Upper lobe of right lung (tissue), 1 donor: Measurements from ENCODE around the gene CRIP1. TPM values are rescaled to one million over a fixed set of nuclear protein-coding genes. Genes with fewer than 3 reads are reported as not detected.

ENCODE experiments used
- ATAC-seq: fragments of 200-7000 bp; cut with Tn5 transposase; one replicate; pipeline ENCODE4 v1.9.1; 2020; ENCODE audit warnings: mild to moderate bottlenecking, moderate library complexity
- DNase-seq: peaks from one replicate; pipeline ENCODE4 v3.0.0-alpha.2; 2020
- H3K27ac ChIP-seq: fragments of 200-600 bp; one replicate; pipeline ENCODE4 v1.8.0; 2022
- H3K27me3 ChIP-seq: fragments of 200-600 bp; one replicate; pipeline ENCODE4 v1.8.0; 2022; ENCODE audit warnings: mild to moderate bottlenecking
- H3K36me3 ChIP-seq: fragments of 200-600 bp; one replicate; pipeline ENCODE4 v1.8.0; 2022
- H3K4me1 ChIP-seq: fragments of 200-600 bp; one replicate; pipeline ENCODE4 v1.8.0; 2022
- H3K4me3 ChIP-seq: fragments of 200-600 bp; one replicate; pipeline ENCODE4 v1.8.0; 2022; ENCODE audit warnings: mild to moderate bottlenecking
- H3K9me3 ChIP-seq: fragments of 200-600 bp; one replicate; pipeline ENCODE4 v1.8.0; 2022
- intact Hi-C: fragments of 100-400 bp; cut with DNase I; formaldehyde crosslinking; loops from one replicate; pipeline ENCODE4 v1.11.0; 2022
- total RNA-seq: library from RNA; stranded (reverse); fragmentation: NEBNext Ultra II Directional; extraction: Animal tissue kit (Norgen Biotek cat#: 25700); gene quantifications from one replicate; pipeline ENCODE4 v1.2.1, GENCODE V29; 2021
- TF ChIP-seq, protein P1 (sequence below): fragments of 200-600 bp; IDR thresholded peaks from one replicate; pipeline ENCODE4 v1.8.0; 2022; ENCODE audit warnings: antibody characterized with exemption
- donor health status: DM: no; HTN: yes; CAD: no; lungs with severe emphysema.

CRIP1 gene
- total RNA-seq, 1 donor from 2014 or later: 96.2 TPM

DNA sequence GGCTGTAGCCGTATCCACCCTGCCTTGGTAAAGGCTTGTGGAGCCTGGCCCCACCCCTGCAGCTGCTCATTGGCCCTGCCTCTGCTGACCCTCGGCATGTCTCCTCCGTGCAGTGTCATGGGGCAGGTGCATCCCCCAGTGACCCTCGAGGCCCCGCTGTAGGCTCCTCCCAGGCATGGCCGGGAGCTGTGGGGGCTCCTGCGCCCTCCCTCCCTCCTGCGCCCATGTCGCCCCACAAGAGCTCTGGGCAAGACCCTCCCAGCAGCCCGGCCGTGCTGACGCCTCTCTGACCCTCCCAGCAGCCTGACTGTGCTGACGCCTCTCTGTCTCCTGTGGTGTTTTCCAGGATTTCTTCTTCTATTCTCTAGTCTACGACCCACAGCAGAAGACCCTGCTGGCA, 32.8 kb upstream of the CRIP1 start:
- H3K27me3 ChIP-seq: no peaks in the 10 kb centered on the region
- no peak overlapping the region for H3K27ac ChIP-seq
- intact Hi-C loops: no loop called here
- ATAC-seq (no peak), DNase-seq (no peak)
- no peak overlapping the region for H3K4me3 ChIP-seq
- peaks cover 2% of the 10 kb centered on the region for H3K4me1 ChIP-seq
- TF ChIP-seq, protein P1, sequence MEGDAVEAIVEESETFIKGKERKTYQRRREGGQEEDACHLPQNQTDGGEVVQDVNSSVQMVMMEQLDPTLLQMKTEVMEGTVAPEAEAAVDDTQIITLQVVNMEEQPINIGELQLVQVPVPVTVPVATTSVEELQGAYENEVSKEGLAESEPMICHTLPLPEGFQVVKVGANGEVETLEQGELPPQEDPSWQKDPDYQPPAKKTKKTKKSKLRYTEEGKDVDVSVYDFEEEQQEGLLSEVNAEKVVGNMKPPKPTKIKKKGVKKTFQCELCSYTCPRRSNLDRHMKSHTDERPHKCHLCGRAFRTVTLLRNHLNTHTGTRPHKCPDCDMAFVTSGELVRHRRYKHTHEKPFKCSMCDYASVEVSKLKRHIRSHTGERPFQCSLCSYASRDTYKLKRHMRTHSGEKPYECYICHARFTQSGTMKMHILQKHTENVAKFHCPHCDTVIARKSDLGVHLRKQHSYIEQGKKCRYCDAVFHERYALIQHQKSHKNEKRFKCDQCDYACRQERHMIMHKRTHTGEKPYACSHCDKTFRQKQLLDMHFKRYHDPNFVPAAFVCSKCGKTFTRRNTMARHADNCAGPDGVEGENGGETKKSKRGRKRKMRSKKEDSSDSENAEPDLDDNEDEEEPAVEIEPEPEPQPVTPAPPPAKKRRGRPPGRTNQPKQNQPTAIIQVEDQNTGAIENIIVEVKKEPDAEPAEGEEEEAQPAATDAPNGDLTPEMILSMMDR: no peak
- peaks cover 68% of the 10 kb centered on the region for H3K36me3 ChIP-seq
- H3K9me3 ChIP-seq: no peaks in the 10 kb centered on the region

DNA sequence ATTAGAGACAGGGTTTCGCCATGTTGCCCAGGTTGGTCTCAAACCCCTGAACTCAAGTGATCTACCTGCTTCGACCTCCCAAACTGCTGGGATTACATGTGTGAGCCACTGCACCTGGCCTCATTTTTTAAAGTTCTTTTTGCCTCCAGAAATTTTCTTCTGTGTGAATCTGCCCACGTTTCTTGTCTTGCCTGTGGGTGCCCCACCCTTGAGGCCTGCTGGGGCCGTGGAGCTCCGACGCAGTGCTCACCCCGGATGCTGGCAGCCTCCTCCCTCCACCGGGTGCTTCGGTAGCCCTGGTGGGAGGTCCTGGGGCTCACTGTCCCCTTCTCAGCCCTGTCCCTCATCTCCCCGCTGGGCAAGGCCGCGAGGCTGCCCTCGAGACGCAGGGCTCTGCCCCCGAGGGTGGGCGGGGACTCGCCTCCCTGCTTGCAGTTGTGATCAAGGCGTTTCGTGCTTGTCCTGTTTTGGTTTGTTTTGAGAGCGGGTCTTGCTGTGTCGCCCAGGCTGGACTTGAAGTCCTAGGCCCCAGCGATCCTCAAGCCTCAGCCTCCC, 31.5 kb upstream of the CRIP1 start:
- Histone ChIP-seq H3K9me3 (no peaks in the 10 kb centered on the region), H3K27ac (no peak overlapping the region), H3K36me3 (peaks cover 64% of the 10 kb centered on the region), H3K27me3 (no peaks in the 10 kb centered on the region), H3K4me3 (no peak overlapping the region), H3K4me1 (no peaks in the 10 kb centered on the region)
- TF ChIP-seq, protein P1: no peak
- ATAC-seq (no peak), DNase-seq (no peak)
- intact Hi-C loops: no loop called here

DNA sequence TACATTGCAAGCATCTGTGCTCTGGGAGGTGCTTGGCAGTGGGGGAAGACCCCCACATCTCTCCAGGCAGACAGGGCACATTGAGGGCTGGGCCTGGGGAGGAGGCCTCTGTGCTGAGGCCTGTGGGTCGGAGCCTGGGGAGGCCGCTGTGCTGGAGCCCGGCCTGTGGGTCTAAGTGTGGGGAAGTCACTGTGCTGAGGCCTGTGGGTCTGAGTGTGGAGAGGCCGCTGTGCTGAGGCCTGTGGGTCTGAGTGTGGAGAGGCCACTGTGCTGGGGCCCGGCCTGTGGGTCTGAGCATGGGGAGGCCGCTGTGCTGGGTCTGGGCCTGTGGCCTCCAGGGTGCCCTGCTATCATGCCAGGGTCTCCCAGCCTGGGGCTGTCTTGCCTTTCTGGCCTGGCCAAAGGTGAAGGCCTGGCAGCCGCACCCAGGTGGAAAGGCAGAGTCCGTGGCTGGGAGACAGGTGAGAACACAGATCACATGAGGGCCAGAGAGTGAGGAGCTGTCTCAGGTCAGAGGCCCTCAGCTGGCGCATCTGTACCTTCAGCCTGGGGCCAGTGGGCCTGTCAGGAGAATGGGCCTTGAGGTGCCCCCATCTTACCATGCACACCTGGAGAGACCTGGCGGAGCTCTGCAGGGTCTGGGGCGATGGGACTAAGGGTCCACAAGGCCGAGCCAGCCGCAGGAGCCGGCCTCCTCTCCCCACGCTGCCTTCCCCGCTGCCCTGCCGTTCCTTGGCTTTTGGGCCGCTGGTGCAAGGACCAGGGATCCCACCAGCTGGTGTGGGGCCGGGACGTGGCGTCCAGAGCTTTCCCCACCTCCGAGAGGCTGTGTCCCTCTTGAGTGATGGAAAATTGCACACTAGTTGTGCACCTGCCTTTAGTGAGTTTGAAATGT, 30.7 kb upstream of the CRIP1 start:
- peaks cover 64% of the 10 kb centered on the region for H3K36me3 ChIP-seq
- no peak for ATAC-seq
- TF ChIP-seq, protein P1: no peak
- H3K4me1 ChIP-seq: no peaks in the 10 kb centered on the region
- H3K4me3 ChIP-seq: no peak overlapping the region
- no peaks in the 10 kb centered on the region for H3K27me3 ChIP-seq
- intact Hi-C loops: no loop called here
- no peak overlapping the region for H3K27ac ChIP-seq
- no peaks in the 10 kb centered on the region for H3K9me3 ChIP-seq
- DNase-seq: no peak

DNA sequence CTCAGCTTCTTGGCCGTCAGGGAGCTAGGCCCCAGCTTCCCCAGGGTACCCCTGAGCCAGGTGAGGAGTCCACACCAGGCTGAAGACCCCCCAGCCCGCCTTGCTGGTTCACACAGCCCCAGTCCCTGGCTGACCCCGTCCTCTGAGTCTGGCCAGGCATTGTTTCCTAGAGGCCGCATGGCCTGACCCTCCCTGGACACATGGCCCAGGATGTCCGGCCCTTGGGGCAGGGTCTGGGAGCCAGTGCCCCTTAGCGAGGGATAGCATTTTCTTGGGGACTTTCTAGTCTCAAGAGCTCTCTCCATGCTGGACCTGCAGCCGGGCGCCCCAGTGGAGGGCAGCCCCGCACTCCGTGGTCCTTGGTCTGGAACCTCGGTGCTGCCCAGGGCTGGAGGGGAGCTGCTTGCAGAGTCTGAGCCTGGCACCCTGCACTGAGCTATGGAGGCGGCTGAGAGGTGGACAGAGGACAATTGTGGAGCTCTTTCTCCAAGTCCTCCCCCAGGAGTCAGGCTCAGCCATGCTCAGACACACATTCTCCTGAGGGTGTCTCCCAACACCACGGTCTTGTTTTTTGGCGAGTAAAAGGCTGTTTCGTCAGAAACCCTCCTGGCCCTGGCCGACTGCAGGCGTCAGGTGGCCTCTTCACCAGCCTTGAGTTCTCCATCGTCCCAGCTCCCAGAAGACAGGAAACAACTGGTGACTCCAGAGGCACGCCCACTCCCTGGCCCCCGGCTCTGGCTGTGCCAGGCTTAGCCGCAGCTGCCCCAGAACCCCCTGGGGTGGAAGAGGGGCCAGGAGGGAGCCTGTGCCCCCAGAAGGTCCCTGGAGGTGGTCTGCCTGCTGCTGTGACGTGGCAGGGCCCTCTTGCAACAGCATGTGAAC, 29.7 kb upstream of the CRIP1 start:
- H3K4me1 ChIP-seq: no peaks in the 10 kb centered on the region
- no peaks in the 10 kb centered on the region for H3K9me3 ChIP-seq
- no peaks in the 10 kb centered on the region for H3K27me3 ChIP-seq
- TF ChIP-seq, protein P1: no peak
- ATAC-seq (no peak), DNase-seq (no peak)
- H3K36me3 ChIP-seq: peaks cover 64% of the 10 kb centered on the region
- intact Hi-C loops: no loop called here
- H3K4me3 ChIP-seq: no peak overlapping the region
- H3K27ac ChIP-seq: no peak overlapping the region

DNA sequence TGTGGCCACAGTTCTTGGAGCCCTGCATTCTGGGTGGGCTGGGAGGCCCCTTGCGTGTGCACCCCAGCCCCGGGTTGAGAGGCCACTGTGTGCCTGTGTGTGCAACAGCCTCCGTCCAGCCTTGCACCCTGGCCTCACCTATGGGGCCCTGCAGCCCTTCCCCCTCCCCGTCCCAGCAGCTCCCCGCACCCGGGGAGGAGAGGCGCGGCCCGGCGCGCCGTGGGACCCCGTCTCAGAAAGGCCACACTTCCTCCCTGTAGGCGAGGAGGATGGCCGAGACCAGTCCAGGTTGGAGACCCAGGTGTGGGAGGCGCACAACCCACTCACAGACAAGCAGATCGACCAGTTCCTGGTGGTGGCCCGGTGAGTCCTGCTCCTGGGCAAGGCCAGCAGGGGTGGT, 28.7 kb upstream of the CRIP1 start:
- Histone ChIP-seq H3K4me1 (no peaks in the 10 kb centered on the region), H3K27me3 (no peaks in the 10 kb centered on the region), H3K36me3 (peaks cover 58% of the 10 kb centered on the region), H3K9me3 (no peaks in the 10 kb centered on the region), H3K27ac (no peak overlapping the region), H3K4me3 (no peak overlapping the region)
- TF ChIP-seq, protein P1: no peak
- ATAC-seq (no peak), DNase-seq (no peak)
- intact Hi-C loops: no loop called here
